GM21825 (cell line): ENCODE measurements around the gene SLC39A13.

Source experiments
- ATAC-seq: cut with Tn5 transposase; IDR thresholded peaks from one replicate; pipeline ENCODE4 v1.9.1; 2021; ENCODE audit warnings: mild to moderate bottlenecking, moderate library complexity; ENCODE audit not compliant: unreplicated experiment

Gene SLC39A13

GRCh38 chr11:47407746-47408590, at the start of gene SLC39A13:
Gene SLC39A13 (plus strand): TSS chr11:47408590. CDS start chr11:47410095, 1,505 bp downstream.
- peak; percentile 79 for ATAC-seq

GRCh38 chr11:47358731-47359051, 49.7 kb upstream of the SLC39A13 start:
- ATAC-seq, result no peak

- no peak for ATAC-seq
These were observed 49.2 kb upstream of the SLC39A13 start for GRCh38 chr11:47359162-47359561.

- no peak for ATAC-seq
These were observed 48.8 kb upstream of the SLC39A13 start for GRCh38 chr11:47359586-47359985.

- ATAC-seq, result no peak
These were observed 48.0 kb upstream of the SLC39A13 start for GRCh38 chr11:47360341-47360740.

- ATAC-seq, result no peak
These were observed 47.0 kb upstream of the SLC39A13 start for GRCh38 chr11:47361419-47361818.

- ATAC-seq, result no peak
These were observed 42.3 kb upstream of the SLC39A13 start for GRCh38 chr11:47366020-47366490.

GRCh38 chr11:47369676-47370075, 38.7 kb upstream of the SLC39A13 start:
- ATAC-seq, result no peak

GRCh38 chr11:47372422-47372821, 36.0 kb upstream of the SLC39A13 start:
- ATAC-seq, result no peak

- no peak for ATAC-seq
These were observed 34.3 kb upstream of the SLC39A13 start for GRCh38 chr11:47373876-47374719.

GRCh38 chr11:47374720-47375019, 33.7 kb upstream of the SLC39A13 start:
- no peak for ATAC-seq

- no peak for ATAC-seq
These were observed 33.4 kb upstream of the SLC39A13 start for GRCh38 chr11:47375020-47375419.

- ATAC-seq, result no peak
These were observed 32.8 kb upstream of the SLC39A13 start for GRCh38 chr11:47375546-47376085.

- no peak for ATAC-seq
These were observed 32.3 kb upstream of the SLC39A13 start for GRCh38 chr11:47376107-47376524.

GRCh38 chr11:47376525-47377371, 31.6 kb upstream of the SLC39A13 start:
- no peak for ATAC-seq

- no peak for ATAC-seq
These were observed 30.8 kb upstream of the SLC39A13 start for GRCh38 chr11:47377571-47378009.

- peak; percentile 83 for ATAC-seq
These were observed 30.2 kb upstream of the SLC39A13 start, which contains the start of gene SPI1 for GRCh38 chr11:47378010-47378835. Gene SPI1 (minus strand): TSS chr11:47378547. CDS start chr11:47378353, 194 bp downstream.

- no peak for ATAC-seq
These were observed 29.6 kb upstream of the SLC39A13 start for GRCh38 chr11:47378836-47379170.

GRCh38 chr11:47379317-47379716, 29.1 kb upstream of the SLC39A13 start:
- ATAC-seq, result no peak

GRCh38 chr11:47380078-47380477, 28.3 kb upstream of the SLC39A13 start:
- no peak for ATAC-seq
